HEK293 (cell line): Measurements from ENCODE around the gene GNB3.

Experiments used
- CTCF ChIA-PET: fragments of 350-600 bp; formaldehyde crosslinking; extraction: SDS; loops from one replicate; lab custom pipeline; 2021; ENCODE audit warnings: antibody characterized with exemption; lab: Yijun Ruan, JAX
- POLR2A ChIA-PET: fragments of 300-600 bp; formaldehyde crosslinking; extraction: SDS; loops from one replicate; lab custom pipeline; 2020; ENCODE audit warnings: antibody characterized with exemption, inconsistent platforms; lab: Yijun Ruan, JAX
- H3K27ac ChIP-seq: fragments of 200-500 bp; sonication (Bioruptor generic); 2 replicates; pipeline ENCODE4 v1.5.1; 2014; ENCODE audit warnings: low read depth, low read length, control low read depth, inconsistent platforms; ENCODE audit errors: extremely low read depth
- H3K36me3 ChIP-seq, 2 experiments: fragments of 200-500 bp in 1 of 2; sonication (Bioruptor generic) in 1 of 2; 1 replicate in 1 of 2; 2 replicates in 1 of 2; pipeline ENCODE4 v1.5.1; 2014 to 2017; ENCODE audit warnings: inconsistent platforms in 2 of 2, low read length in 2 of 2; ENCODE audit not compliant: control insufficient read depth in 2 of 2, insufficient read depth in 1 of 2
- H3K4me1 ChIP-seq: fragments of 200-500 bp; sonication (Bioruptor generic); 2 replicates; pipeline ENCODE4 v1.5.1; 2014; ENCODE audit warnings: mild to moderate bottlenecking, low read length, inconsistent platforms; ENCODE audit not compliant: control insufficient read depth, insufficient read depth
- H3K4me3 ChIP-seq: 2 replicates; pipeline ENCODE4 v1.5.1; 2011; ENCODE audit warnings: low read depth, mild to moderate bottlenecking, control low read depth, low read length, moderate library complexity
- H3K9me3 ChIP-seq: fragments of 200-500 bp; sonication (Bioruptor generic); 2 replicates; pipeline ENCODE4 v1.5.1; 2014; ENCODE audit warnings: low read depth, low read length, inconsistent platforms; ENCODE audit not compliant: control insufficient read depth, insufficient read depth
- IKZF3 ChIP-seq: fragments of 450-650 bp; IDR thresholded peaks from 2 replicates; pipeline ENCODE4 v1.5.0; 2018; ENCODE audit warnings: missing biosample characterization, mild to moderate bottlenecking, missing genetic modification characterization, moderate library complexity
- KLF17 ChIP-seq: fragments of 450-650 bp; formaldehyde crosslinking; IDR thresholded peaks from 2 replicates; pipeline ENCODE4 v1.5.1; 2016; ENCODE audit warnings: missing biosample characterization, missing genetic modification characterization
- SP7 ChIP-seq: fragments of 450-650 bp; formaldehyde crosslinking; IDR thresholded peaks from 2 replicates; pipeline ENCODE4 v1.5.1; 2016; ENCODE audit warnings: missing biosample characterization, missing genetic modification characterization
- WT1 ChIP-seq: fragments of 450-650 bp; formaldehyde crosslinking; IDR thresholded peaks from 2 replicates; pipeline ENCODE4 v1.5.1; 2016; ENCODE audit warnings: missing biosample characterization, missing genetic modification characterization
- ZBTB1 ChIP-seq: fragments of 450-650 bp; formaldehyde crosslinking; IDR thresholded peaks from 2 replicates; pipeline ENCODE4 v1.5.1; 2016; ENCODE audit warnings: missing biosample characterization, missing genetic modification characterization
- ZBTB17 ChIP-seq: fragments of 450-650 bp; formaldehyde crosslinking; IDR thresholded peaks from 2 replicates; pipeline ENCODE4 v1.5.1; 2016; ENCODE audit warnings: missing biosample characterization, missing genetic modification characterization
- ZBTB26 ChIP-seq: fragments of 450-650 bp; formaldehyde crosslinking; optimal IDR thresholded peaks from 2 replicates; pipeline ENCODE3; 2016; ENCODE audit warnings: missing biosample characterization, mild to moderate bottlenecking, missing genetic modification characterization
- ZBTB48 ChIP-seq: fragments of 450-650 bp; formaldehyde crosslinking; IDR thresholded peaks from 2 replicates; pipeline ENCODE4 v1.5.1; 2016; ENCODE audit warnings: missing biosample characterization, missing genetic modification characterization
- ZFP37 ChIP-seq: fragments of 450-650 bp; formaldehyde crosslinking; IDR thresholded peaks from 2 replicates; pipeline ENCODE4 v1.5.1; 2016; ENCODE audit warnings: missing biosample characterization, missing genetic modification characterization
- ZIC2 ChIP-seq: fragments of 450-650 bp; formaldehyde crosslinking; IDR thresholded peaks from 2 replicates; pipeline ENCODE4 v1.5.1; 2016; ENCODE audit warnings: missing biosample characterization, missing genetic modification characterization
- ZNF211 ChIP-seq: fragments of 450-650 bp; formaldehyde crosslinking; IDR thresholded peaks from 2 replicates; pipeline ENCODE4 v1.5.1; 2016; ENCODE audit warnings: low read depth, missing biosample characterization, missing genetic modification characterization
- ZNF335 ChIP-seq: fragments of 450-650 bp; formaldehyde crosslinking; conservative IDR thresholded peaks from 2 replicates; pipeline ENCODE4 v1.5.1; 2016; ENCODE audit warnings: missing biosample characterization, missing genetic modification characterization
- ZNF366 ChIP-seq: fragments of 450-650 bp; formaldehyde crosslinking; conservative IDR thresholded peaks from 2 replicates; pipeline ENCODE4 v1.5.1; 2016; ENCODE audit warnings: missing biosample characterization, missing genetic modification characterization
- ZNF394 ChIP-seq: fragments of 450-650 bp; formaldehyde crosslinking; IDR thresholded peaks from 2 replicates; pipeline ENCODE4 v1.5.1; 2016; ENCODE audit warnings: missing biosample characterization, missing genetic modification characterization, mild to moderate bottlenecking, moderate library complexity, borderline replicate concordance
- ZNF555 ChIP-seq: fragments of 450-650 bp; formaldehyde crosslinking; conservative IDR thresholded peaks from 2 replicates; pipeline ENCODE4 v1.5.1; 2017; ENCODE audit warnings: missing biosample characterization, mild to moderate bottlenecking, missing genetic modification characterization, inconsistent platforms
- ZNF558 ChIP-seq: fragments of 450-650 bp; formaldehyde crosslinking; IDR thresholded peaks from 2 replicates; pipeline ENCODE4 v1.5.1; 2016; ENCODE audit warnings: missing biosample characterization, missing genetic modification characterization
- ZNF610 ChIP-seq: fragments of 450-650 bp; formaldehyde crosslinking; IDR thresholded peaks from 2 replicates; pipeline ENCODE4 v1.5.1; 2016; ENCODE audit warnings: missing biosample characterization, missing genetic modification characterization, borderline replicate concordance
- ZXDB ChIP-seq: fragments of 450-650 bp; formaldehyde crosslinking; IDR thresholded peaks from 2 replicates; pipeline ENCODE4 v1.5.1; 2016; ENCODE audit warnings: missing biosample characterization, missing genetic modification characterization
- TF ChIP-seq, protein P1 (sequence below): fragments of 450-650 bp; formaldehyde crosslinking; IDR thresholded peaks from 2 replicates; pipeline ENCODE4 v1.5.1; 2016; ENCODE audit warnings: missing biosample characterization, missing genetic modification characterization
- TF ChIP-seq, protein P2 (sequence below): fragments of 450-650 bp; IDR thresholded peaks from 2 replicates; pipeline ENCODE4 v1.5.1; 2018; ENCODE audit warnings: missing biosample characterization, missing genetic modification characterization

The GNB3 gene

DNA sequence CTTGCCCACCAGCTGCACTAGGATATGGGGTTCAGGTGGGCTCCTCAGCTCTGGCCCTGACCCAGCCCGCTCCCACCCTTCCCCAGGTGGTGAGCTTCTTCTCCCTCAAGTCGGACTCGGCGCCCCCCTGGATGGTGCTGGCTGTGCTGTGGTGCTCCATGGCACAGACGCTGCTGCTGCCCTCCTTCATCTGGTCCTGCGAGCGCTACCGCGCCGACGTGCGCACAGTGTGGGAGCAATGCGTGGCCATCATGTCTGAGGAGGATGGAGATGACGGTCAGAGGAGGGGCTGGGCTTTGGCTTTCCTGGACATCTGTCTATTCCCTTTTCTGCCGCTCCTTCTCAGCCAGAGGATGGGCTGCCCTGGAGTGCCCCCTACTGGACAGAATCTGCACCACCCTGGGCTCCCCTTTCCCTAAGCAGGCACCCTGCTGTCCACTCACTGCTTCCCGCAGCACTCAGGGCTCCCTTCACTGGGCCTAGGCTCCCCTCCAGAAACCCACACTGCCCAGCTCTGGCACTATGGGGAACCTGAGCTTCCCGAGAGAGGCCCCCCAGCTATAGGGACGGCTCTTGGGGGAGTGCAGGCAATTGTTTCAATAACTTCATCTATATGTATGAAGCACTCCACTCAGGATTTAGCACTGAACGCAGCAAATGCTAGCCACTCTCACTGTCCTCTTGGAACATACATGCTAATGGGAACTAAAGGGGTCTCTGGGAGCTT, 15.2 kb upstream of the GNB3 start (continued):
- peak; percentile 82 for TF ChIP-seq ZBTB17 (tag by site-specific recombination)
- no peak for TF ChIP-seq ZFP37 (tag by site-specific recombination)
- TF ChIP-seq ZNF558 = peak; percentile 18; the same call in 1 of the 2 replicates
- TF ChIP-seq ZBTB48 = peak; percentile 57; the same call in 1 of the 2 replicates
- TF ChIP-seq ZIC2 (tag by site-specific recombination) = peak; percentile 81
- TF ChIP-seq SP7 (tag by site-specific recombination) = 0 out of 2 replicates have a peak, but pooled peaks have one; percentile 31
- TF ChIP-seq ZBTB1 = no peak
- 0 out of 2 replicates have a peak, but pooled peaks have one; percentile 35 for TF ChIP-seq KLF17 (tag by site-specific recombination)
- no peak for TF ChIP-seq ZBTB26 (tag by site-specific recombination)
- TF ChIP-seq, protein P1, sequence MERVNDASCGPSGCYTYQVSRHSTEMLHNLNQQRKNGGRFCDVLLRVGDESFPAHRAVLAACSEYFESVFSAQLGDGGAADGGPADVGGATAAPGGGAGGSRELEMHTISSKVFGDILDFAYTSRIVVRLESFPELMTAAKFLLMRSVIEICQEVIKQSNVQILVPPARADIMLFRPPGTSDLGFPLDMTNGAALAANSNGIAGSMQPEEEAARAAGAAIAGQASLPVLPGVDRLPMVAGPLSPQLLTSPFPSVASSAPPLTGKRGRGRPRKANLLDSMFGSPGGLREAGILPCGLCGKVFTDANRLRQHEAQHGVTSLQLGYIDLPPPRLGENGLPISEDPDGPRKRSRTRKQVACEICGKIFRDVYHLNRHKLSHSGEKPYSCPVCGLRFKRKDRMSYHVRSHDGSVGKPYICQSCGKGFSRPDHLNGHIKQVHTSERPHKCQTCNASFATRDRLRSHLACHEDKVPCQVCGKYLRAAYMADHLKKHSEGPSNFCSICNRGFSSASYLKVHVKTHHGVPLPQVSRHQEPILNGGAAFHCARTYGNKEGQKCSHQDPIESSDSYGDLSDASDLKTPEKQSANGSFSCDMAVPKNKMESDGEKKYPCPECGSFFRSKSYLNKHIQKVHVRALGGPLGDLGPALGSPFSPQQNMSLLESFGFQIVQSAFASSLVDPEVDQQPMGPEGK (tag by site-specific recombination) = peak; percentile 60; the same call in 1 of the 2 replicates
- no peak for TF ChIP-seq ZXDB (tag by site-specific recombination)
- TF ChIP-seq ZNF610 = peak; percentile 97
- TF ChIP-seq ZNF335 (tag by site-specific recombination) = no peak
- no peak for TF ChIP-seq ZNF555 (tag by site-specific recombination)
- no peak for TF ChIP-seq ZNF211 (tag by site-specific recombination)
- peak; percentile 56; the same call in 1 of the 2 replicates for TF ChIP-seq ZNF394 (tag by site-specific recombination)
- TF ChIP-seq, protein P2, sequence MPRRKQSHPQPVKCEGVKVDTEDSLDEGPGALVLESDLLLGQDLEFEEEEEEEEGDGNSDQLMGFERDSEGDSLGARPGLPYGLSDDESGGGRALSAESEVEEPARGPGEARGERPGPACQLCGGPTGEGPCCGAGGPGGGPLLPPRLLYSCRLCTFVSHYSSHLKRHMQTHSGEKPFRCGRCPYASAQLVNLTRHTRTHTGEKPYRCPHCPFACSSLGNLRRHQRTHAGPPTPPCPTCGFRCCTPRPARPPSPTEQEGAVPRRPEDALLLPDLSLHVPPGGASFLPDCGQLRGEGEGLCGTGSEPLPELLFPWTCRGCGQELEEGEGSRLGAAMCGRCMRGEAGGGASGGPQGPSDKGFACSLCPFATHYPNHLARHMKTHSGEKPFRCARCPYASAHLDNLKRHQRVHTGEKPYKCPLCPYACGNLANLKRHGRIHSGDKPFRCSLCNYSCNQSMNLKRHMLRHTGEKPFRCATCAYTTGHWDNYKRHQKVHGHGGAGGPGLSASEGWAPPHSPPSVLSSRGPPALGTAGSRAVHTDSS = no peak
- TF ChIP-seq IKZF3 (tag by site-specific recombination) = peak; percentile 83
- peak; percentile 92 for TF ChIP-seq ZNF366 (tag by site-specific recombination)

DNA sequence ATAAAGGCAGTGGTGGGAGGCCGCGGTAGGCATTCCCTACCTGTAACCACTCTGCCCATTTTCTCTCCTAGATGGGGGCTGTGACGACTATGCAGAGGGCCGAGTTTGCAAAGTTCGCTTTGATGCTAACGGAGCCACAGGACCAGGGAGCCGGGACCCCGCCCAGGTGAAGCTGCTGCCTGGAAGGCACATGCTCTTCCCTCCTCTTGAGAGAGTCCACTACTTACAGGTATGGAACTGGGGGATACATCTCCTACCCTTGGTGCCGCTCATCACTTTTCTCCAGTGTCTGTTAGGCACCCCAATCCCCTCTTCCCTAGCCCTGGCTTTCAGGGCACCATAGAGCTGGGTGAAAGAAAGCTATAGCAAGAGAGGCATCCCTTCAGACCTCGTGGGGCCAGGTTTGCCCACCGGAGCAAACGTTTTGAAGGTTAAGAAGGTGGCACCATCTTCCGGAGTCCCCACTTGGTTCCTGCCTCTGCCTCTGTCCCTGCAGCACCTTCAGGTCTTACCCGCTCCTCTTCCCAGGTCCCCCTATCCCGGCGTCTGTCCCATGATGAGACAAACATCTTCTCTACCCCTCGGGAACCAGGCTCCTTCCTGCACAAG, 14.5 kb upstream of the GNB3 start:
- H3K4me1 ChIP-seq = peaks cover under 1% of the 10 kb centered on the region; the same call in 1 of the 2 replicates
- no peaks in the 10 kb centered on the region for H3K9me3 ChIP-seq
- ChIA-PET CTCF (interaction anchor here (0.7 to 8.1 kb wide), 23 partner anchors 8 to 274 kb away, joined by 3 to 116 read pairs (median 6); partner anchors contain the start of genes CDCA3, GNB3, LPAR5 and MLF2), POLR2A (interaction anchor here (0.5 to 1.5 kb wide), 3 partner anchors 19 to 137 kb away, joined by 3 to 7 read pairs (median 6); partner anchors contain the start of genes CDCA3 and ZNF384)
- no peak overlapping the region for H3K27ac ChIP-seq
- no peak for TF ChIP-seq ZXDB (tag by site-specific recombination)
- no peak for TF ChIP-seq ZNF366 (tag by site-specific recombination)
- TF ChIP-seq ZBTB1 = no peak
- no peak for TF ChIP-seq WT1
- H3K4me3 ChIP-seq = no peak overlapping the region
- peaks cover 2 to 18% of the 10 kb centered on the region in 2 experiments; a peak in 1 of 3 replicates for H3K36me3 ChIP-seq
